Skeletal muscle tissue (tissue), 4 donors: ENCODE results near the gene FDXR. TPM values are rescaled to one million over a fixed set of nuclear protein-coding genes. Genes with fewer than 3 reads are reported as not detected.
A peak's percentile ranks its signal among the peaks of the same experiment; 100 is the strongest.

Experiments used
- H3K27ac ChIP-seq: one replicate; pipeline ENCODE4 v1.7.0; 2013; ENCODE audit warnings: mild to moderate bottlenecking, low read depth, low read length, inconsistent platforms
- H3K27me3 ChIP-seq, 3 donors: one replicate each; pipeline ENCODE4 v1.7.0; 2013; ENCODE audit warnings: low read length in 3 of 3; ENCODE audit not compliant: control insufficient read depth in 3 of 3, insufficient read depth in 3 of 3
- H3K36me3 ChIP-seq, 3 donors: one replicate each; pipeline ENCODE4 v1.7.0; 2013; ENCODE audit warnings: low read length in 3 of 3; ENCODE audit not compliant: control insufficient read depth in 3 of 3, insufficient read depth in 3 of 3
- H3K4me1 ChIP-seq, 3 donors: one replicate each; pipeline ENCODE4 v1.7.0; 2013; ENCODE audit warnings: low read length in 3 of 3, mild to moderate bottlenecking in 3 of 3; ENCODE audit not compliant: control insufficient read depth in 3 of 3, insufficient read depth in 3 of 3
- H3K4me3 ChIP-seq, 3 donors: one replicate each; pipeline ENCODE4 v1.7.0; 2013; ENCODE audit warnings: low read length in 3 of 3
- H3K9ac ChIP-seq, 3 donors: one replicate each; pipeline ENCODE4 v1.7.0; 2013; ENCODE audit warnings: low read length in 3 of 3, mild to moderate bottlenecking in 3 of 3, moderate library complexity in 2 of 3, low read depth in 1 of 3
- H3K9me3 ChIP-seq, 3 donors: one replicate each; pipeline ENCODE4 v1.7.0; 2013; ENCODE audit warnings: low read length in 3 of 3; ENCODE audit not compliant: control insufficient read depth in 3 of 3
- total RNA-seq: library from RNA; depleted of rRNA; stranded (reverse); fragments of >200 nt; gene quantifications from one replicate; pipeline ENCODE4 v1.2.3, GENCODE V29; 2014
- donor health status: Osteomylitis.

The FDXR gene
- total RNA-seq, 1 donor from 2014 or later: 3.7 TPM

DNA sequence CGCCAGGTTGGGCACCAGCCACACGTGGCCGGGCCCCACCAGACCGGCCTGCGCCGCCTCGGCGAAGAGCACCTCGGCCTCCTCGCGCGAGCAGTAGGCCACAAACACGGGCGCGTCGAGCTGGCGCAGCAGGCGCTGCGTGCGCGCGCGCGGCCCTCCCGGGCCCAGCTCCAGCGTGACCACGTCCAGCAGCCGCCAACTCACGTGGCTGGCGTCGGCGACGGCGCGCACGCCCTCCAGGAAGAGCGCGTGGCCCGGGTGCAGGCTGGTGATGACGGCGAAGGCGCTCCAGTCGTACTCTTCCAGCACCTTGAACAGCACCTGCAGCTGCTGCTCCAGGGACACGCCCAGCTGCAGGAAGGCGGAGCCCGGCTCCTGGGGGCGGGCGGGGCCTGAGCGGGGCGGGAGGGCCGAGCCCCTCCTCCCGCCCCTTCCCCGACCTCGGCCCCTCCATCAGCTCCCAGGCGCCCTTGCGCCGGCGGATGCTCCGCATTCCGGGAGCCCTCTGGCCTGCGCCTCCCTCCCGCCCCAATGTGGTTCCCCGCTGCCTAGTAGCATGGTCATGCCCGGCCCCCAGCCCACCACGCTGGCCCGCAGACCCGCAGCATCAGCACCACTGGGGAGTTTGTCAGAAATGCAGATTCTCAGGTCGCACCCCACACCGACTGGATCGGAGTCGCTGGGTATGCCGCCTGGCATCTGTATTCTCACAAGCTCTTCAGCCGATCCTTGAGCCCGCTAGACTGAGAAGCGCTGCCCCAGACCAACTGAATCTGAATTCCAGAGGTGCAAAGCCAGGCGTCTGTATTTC lies 20.4 kb downstream of the FDXR start:
- Histone ChIP-seq H3K27ac (no peak overlapping the region), H3K4me3 (no peak overlapping the region), H3K9me3 (no peaks in the 10 kb centered on the region), H3K27me3 (peaks cover 68 to 73% (median 70%) of the 10 kb centered on the region in 3 donors), H3K36me3 (peaks cover 0 to 3% (median 0%) of the 10 kb centered on the region in 3 donors), H3K4me1 (peaks cover 0 to 4% (median 0%) of the 10 kb centered on the region in 3 donors), H3K9ac (no peak overlapping the region)

DNA sequence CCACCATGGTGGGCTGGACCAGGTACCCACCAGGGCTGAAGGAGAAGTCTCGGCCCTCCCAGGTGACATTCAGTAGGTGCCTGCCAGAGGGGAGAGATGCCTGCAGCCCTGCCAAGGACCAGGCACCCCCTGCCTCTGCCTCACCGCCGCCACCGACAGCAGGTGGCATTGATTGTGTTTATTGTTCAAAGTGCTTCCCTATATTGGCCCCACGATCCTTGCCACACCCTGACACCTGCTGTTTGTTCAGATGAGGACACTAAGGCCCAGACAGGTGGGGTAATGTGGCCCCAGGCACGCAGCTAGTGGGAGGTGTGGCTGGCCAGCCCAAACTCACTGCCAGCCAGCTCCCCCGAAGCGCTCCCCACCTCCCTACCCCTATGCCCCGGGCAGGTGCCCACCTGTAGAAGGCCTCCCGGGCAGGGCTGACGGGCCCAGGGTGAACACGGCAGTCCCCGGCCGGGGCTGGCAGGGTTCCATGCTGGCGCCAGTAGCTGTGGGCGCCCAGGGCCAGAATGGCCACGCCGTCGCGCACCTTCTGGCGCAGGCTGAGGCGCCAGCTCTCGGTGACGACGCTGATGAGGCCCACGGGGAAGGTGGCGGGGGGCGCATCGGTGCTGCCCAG lies 21.1 kb downstream of the FDXR start:
- Histone ChIP-seq H3K9ac (no peak overlapping the region), H3K4me3 (no peak overlapping the region), H3K27ac (no peak overlapping the region), H3K9me3 (no peaks in the 10 kb centered on the region), H3K36me3 (peaks cover 0 to 3% (median 0%) of the 10 kb centered on the region in 3 donors), H3K27me3 (peaks cover 64 to 69% (median 65%) of the 10 kb centered on the region in 3 donors), H3K4me1 (peaks cover 0 to 4% (median 0%) of the 10 kb centered on the region in 3 donors)

DNA sequence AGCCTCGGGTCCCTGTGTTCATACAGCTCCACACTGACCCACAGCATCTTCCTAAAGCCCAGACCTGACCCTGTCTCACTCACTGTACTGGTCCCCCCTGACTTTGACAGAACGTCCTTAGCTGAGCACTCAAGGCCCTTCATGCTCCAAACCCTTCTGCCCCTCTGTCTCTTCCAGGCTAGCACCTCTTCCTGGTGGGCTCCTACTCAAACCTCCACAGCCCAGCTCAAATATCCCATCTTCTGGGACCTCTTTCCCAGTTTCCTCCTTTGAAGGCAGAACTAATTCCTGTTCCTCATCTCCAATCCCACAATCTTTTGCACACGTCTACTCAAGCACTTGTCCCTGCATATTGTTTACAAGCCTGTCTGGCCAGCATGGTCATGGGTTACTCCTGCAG lies 21.9 kb downstream of the FDXR start:
- peaks cover 68 to 73% (median 71%) of the 10 kb centered on the region in 3 donors for H3K27me3 ChIP-seq
- no peak overlapping the region for H3K9ac ChIP-seq

DNA sequence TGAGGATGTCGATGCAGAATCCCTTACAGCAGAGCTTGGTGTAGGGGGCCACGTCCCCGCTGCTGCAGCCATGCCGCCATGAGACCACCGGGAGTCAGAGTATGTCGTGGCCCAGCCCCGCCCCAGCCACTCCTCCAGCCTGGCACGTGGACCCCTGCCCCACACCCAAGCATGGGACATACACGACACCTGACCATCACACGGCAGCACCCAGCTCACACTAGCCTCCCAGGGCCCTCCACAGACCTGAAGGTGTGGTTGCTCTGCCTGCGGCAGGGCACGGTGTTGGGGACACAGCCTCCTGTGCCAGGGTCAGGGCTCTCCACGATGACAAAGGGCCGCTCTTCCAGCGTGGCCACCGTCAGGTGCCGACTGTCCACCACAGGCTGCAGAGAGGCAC lies 22.5 kb downstream of the FDXR start:
- Histone ChIP-seq H3K9me3 (no peaks in the 10 kb centered on the region), H3K27ac (no peak overlapping the region), H3K9ac (no peak overlapping the region), H3K4me3 (no peak overlapping the region), H3K27me3 (peaks cover 68 to 74% (median 71%) of the 10 kb centered on the region in 3 donors), H3K36me3 (peaks cover 0 to 3% (median 0%) of the 10 kb centered on the region in 3 donors), H3K4me1 (peaks cover 0 to 2% (median 0%) of the 10 kb centered on the region in 3 donors)

More for the DNA sequence above, 21.9 kb downstream of the FDXR start:
- Histone ChIP-seq H3K27ac (no peak overlapping the region), H3K9me3 (no peaks in the 10 kb centered on the region), H3K36me3 (peaks cover 0 to 3% (median 0%) of the 10 kb centered on the region in 3 donors), H3K4me3 (no peak overlapping the region), H3K4me1 (peaks cover 0 to 4% (median 0%) of the 10 kb centered on the region in 3 donors)

DNA sequence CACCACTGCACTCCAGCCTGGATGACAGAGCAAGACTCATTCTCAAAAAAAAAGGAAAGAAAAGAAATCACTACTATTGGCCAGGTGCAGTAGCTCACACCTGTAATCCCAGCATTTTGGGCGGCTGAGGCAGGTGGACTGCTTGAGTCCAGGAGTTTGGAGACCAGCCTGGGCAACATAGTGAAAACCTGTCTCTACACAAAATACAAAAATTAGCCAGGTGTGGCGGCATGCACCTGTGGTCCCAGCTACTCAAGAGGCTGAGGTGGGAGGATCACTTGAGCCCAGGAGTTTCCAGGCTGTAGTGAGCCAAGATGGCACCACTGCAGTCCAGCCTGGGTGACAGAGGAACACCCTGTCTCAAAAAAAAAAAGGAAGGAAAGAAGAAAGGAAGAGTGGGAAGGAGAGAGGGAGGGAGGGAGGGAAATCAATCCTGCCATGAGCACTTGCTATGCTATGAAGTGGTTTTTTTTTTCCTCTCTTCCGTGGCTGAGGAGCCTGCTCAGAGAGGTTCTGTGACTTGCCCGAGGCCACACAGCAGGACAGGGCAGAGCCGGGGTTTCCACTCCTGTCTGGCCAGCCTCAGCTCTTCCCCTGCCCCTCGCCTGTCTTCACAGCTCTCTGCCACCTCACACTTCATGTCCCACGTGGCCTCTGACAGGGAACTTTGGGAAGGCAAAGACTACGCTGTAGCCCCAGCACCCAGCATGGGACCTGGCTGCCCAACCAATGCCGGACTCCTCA lies 24.0 kb downstream of the FDXR start:
- peaks cover 0 to 3% (median 0%) of the 10 kb centered on the region in 3 donors for H3K36me3 ChIP-seq
- no peak overlapping the region for H3K9ac ChIP-seq
- peaks cover 61 to 68% (median 61%) of the 10 kb centered on the region in 3 donors for H3K27me3 ChIP-seq
- H3K27ac ChIP-seq: no peak overlapping the region
- H3K9me3 ChIP-seq: no peaks in the 10 kb centered on the region
- no peak overlapping the region for H3K4me3 ChIP-seq
- peaks cover 0 to 2% (median 0%) of the 10 kb centered on the region in 3 donors for H3K4me1 ChIP-seq

DNA sequence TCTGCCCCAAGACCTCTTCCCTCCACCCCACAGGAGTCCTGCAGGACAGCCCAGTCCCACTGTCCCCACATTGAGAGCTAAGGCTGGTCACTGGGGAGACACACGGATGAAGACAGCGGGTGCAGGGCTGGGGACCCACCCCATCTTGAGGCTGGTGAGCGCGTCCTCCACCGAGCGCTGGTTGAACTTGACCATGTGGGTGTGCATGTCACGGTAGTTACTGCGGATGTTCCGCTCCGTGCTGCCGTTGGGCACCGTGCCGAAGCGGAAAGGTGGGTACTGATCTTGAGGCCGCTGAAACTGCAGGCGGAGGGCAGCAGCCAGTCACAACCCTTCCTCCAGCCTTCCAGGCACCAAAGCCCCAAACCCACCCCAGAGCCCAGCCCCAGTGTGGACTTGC lies 26.2 kb downstream of the FDXR start:
- Histone ChIP-seq H3K4me1 (peaks cover 4 to 9% (median 9%) of the 10 kb centered on the region in 3 donors), H3K9ac (no peak overlapping the region), H3K4me3 (no peak overlapping the region), H3K36me3 (peaks cover 0 to 3% (median 0%) of the 10 kb centered on the region in 3 donors), H3K27me3 (peaks cover 50 to 67% (median 54%) of the 10 kb centered on the region in 3 donors), H3K9me3 (no peaks in the 10 kb centered on the region), H3K27ac (no peak overlapping the region)

DNA sequence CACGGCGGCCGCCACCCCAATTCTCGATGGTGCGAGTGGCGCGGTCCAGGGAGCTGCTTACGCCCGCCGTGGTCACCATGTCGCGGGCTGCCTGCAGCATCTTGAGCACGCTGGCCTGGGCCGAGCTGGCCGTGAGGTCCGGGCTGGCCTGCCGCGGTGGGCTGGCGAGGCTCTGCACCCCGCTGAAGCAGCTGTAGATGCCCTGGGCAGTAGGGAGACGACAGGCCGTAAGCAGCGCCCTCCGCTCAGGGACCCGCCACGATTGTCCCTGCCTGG lies 29.5 kb downstream of the FDXR start:
- H3K27me3 ChIP-seq: peaks cover 28 to 48% (median 45%) of the 10 kb centered on the region in 3 donors
- H3K9me3 ChIP-seq: no peaks in the 10 kb centered on the region
- no peak overlapping the region for H3K27ac ChIP-seq
- H3K4me3 ChIP-seq: no peak overlapping the region
- peaks cover 21 to 26% (median 22%) of the 10 kb centered on the region in 3 donors for H3K4me1 ChIP-seq
- peaks cover 0 to 2% (median 0%) of the 10 kb centered on the region in 3 donors for H3K36me3 ChIP-seq
- H3K9ac ChIP-seq: no peak overlapping the region

DNA sequence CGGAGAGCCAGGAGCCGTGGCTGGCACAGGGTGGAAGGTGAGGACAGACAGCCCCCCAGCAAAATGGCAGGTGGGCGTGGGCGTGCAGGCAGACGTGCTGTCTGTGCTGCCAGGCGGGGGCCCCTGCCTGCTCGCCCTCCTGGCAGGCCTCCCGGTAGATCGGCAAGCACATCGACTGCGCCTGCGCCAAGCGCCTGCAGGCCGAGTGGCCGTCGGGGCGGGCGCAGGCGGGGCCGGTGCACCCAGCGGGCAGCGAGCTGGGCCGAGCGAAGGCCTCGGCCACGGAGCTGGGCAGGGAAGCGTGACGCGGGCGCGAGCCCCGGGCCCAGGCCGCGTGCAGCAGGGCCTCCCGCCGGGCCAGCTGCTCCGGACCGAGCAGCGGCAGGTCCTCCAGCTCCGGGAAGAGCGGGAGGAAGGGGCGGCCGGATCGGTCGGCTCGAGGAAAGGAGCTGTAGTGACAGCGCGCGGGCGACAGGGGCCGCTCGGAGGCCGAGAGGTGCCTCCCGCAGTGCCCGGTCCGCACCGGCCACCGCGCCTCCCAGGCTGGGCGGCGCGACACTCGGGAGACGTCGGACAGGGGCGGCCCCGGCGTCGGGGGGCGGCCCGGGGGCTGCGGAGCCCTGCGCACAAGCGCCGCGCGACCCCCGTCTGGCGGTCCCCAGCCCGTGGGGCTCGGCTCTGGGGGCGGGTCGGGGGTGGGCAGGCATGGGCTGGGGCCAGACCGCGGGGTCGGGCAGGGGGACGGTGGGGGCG lies 30.0 kb downstream of the FDXR start:
- Histone ChIP-seq H3K4me3 (peak overlapping the region in 2 of 3 donors; percentile 29 to 57), H3K9me3 (no peaks in the 10 kb centered on the region), H3K36me3 (peaks cover 0 to 2% (median 0%) of the 10 kb centered on the region in 3 donors), H3K9ac (peak overlapping the region in 1 of 3 donors; percentile 40), H3K27ac (no peak overlapping the region), H3K27me3 (peaks cover 28 to 48% (median 45%) of the 10 kb centered on the region in 3 donors), H3K4me1 (peaks cover 21 to 26% (median 22%) of the 10 kb centered on the region in 3 donors)

DNA sequence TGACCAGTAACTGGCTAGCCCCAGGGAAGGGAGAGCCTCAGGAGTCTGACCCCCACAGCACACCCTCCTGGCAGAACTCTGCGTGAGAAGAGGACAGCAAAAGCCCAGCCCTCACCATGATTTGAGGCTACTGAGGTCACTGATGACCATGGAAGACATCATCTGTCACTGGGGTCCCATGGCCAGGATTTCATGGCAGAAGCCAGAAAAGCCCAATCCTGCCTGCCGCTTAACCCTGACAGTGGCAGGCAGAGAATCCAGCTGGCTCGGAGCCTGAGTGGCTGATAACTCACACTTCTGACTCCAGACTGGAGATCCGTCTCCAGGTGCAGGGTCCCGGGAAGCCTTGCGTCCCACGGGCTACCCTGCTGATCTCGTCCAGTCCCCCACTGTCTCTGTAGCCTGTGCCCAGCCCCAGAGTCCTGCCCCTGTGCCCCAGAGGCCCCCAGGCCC lies 30.6 kb downstream of the FDXR start:
- H3K4me3 ChIP-seq: peak overlapping the region in 1 of 3 donors; percentile 57
- H3K27me3 ChIP-seq: peaks cover 28 to 45% (median 45%) of the 10 kb centered on the region in 3 donors
- peak overlapping the region in 1 of 3 donors; percentile 45 for H3K9ac ChIP-seq
- H3K4me1 ChIP-seq: peaks cover 21 to 26% (median 22%) of the 10 kb centered on the region in 3 donors
- H3K27ac ChIP-seq: no peak overlapping the region
- peaks cover 0 to 3% (median 0%) of the 10 kb centered on the region in 3 donors for H3K36me3 ChIP-seq
- no peaks in the 10 kb centered on the region for H3K9me3 ChIP-seq
